Left ventricle myocardium inferior (tissue), 1 donor: ENCODE results near the gene FOXR1. TPM values are rescaled to one million over a fixed set of nuclear protein-coding genes. Genes with fewer than 3 reads are reported as not detected.
"Not testable (repeated sequence)": the region's sequence is repeated elsewhere in the genome, so short reads cannot be mapped to it uniquely, and the experiment has no call there.

Experiments
- DNase-seq: peaks from one replicate; pipeline ENCODE4 v3.0.0-alpha.2; 2020
- H3K27ac ChIP-seq: fragments of 200-600 bp; replicated peaks from 2 replicates; pipeline ENCODE4 v1.8.0; 2021
- H3K27me3 ChIP-seq: fragments of 200-600 bp; 2 replicates; pipeline ENCODE4 v1.8.0; 2021; ENCODE audit warnings: low read depth
- H3K36me3 ChIP-seq: fragments of 200-600 bp; 2 replicates; pipeline ENCODE4 v1.8.0; 2021
- H3K4me1 ChIP-seq: fragments of 200-600 bp; 2 replicates; pipeline ENCODE4 v1.8.0; 2021
- H3K4me3 ChIP-seq: fragments of 200-600 bp; 2 replicates; pipeline ENCODE4 v1.8.0; 2021; ENCODE audit warnings: mild to moderate bottlenecking, moderate library complexity
- H3K9me3 ChIP-seq: fragments of 200-600 bp; replicated peaks from 2 replicates; pipeline ENCODE4 v1.8.0; 2021
- intact Hi-C: fragments of 100-400 bp; cut with micrococcal nuclease; formaldehyde crosslinking; loops from one replicate; pipeline ENCODE4 v1.11.0; 2022
- total RNA-seq: library from RNA; stranded (reverse); fragmentation: NEBNext Ultra II Directional; extraction: Animal tissue kit (Norgen Biotek cat#: 25700); gene quantifications from one replicate; pipeline ENCODE4 v1.2.1, GENCODE V29; 2021
- TF ChIP-seq, protein P1 (sequence below): fragments of 200-600 bp; IDR thresholded peaks from 2 replicates; pipeline ENCODE4 v1.8.0; 2021; ENCODE audit warnings: antibody characterized with exemption, mild to moderate bottlenecking, borderline replicate concordance
- donor health status: DM: no; HTN: yes; CAD: no; lungs with severe emphysema.

FOXR1 gene
- total RNA-seq, 1 donor from 2014 or later = not detected

- intact Hi-C loops = no loop called here
- Histone ChIP-seq H3K4me1 (peaks cover 8% of the 10 kb centered on the region), H3K27me3 (no peaks in the 10 kb centered on the region), H3K4me3 (peak overlapping the region; percentile 40), H3K27ac (no peak overlapping the region), H3K9me3 (no peaks in the 10 kb centered on the region), H3K36me3 (no peaks in the 10 kb centered on the region)
- peak; percentile 31 for DNase-seq
- TF ChIP-seq, protein P1, sequence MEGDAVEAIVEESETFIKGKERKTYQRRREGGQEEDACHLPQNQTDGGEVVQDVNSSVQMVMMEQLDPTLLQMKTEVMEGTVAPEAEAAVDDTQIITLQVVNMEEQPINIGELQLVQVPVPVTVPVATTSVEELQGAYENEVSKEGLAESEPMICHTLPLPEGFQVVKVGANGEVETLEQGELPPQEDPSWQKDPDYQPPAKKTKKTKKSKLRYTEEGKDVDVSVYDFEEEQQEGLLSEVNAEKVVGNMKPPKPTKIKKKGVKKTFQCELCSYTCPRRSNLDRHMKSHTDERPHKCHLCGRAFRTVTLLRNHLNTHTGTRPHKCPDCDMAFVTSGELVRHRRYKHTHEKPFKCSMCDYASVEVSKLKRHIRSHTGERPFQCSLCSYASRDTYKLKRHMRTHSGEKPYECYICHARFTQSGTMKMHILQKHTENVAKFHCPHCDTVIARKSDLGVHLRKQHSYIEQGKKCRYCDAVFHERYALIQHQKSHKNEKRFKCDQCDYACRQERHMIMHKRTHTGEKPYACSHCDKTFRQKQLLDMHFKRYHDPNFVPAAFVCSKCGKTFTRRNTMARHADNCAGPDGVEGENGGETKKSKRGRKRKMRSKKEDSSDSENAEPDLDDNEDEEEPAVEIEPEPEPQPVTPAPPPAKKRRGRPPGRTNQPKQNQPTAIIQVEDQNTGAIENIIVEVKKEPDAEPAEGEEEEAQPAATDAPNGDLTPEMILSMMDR = no peak
These were observed 8.8 kb downstream of the FOXR1 start for GRCh38 chr11:118980191-118980881.

GRCh38 chr11:118984337-118984736, 12.8 kb downstream of the FOXR1 start:
- H3K4me1 ChIP-seq, H3K9me3 ChIP-seq, intact Hi-C loops, H3K27ac ChIP-seq, DNase-seq, H3K4me3 ChIP-seq, H3K27me3 ChIP-seq, H3K36me3 ChIP-seq: not testable (repeated sequence)

GRCh38 chr11:118984825-118985224, 13.3 kb downstream of the FOXR1 start:
- no peaks in the 10 kb centered on the region for H3K36me3 ChIP-seq
- TF ChIP-seq, protein P1 = no peak
- no peaks in the 10 kb centered on the region for H3K9me3 ChIP-seq
- no peak overlapping the region for H3K27ac ChIP-seq
- intact Hi-C loops = no loop called here
- H3K4me3 ChIP-seq = no peak overlapping the region
- peaks cover 8% of the 10 kb centered on the region for H3K4me1 ChIP-seq
- H3K27me3 ChIP-seq = no peaks in the 10 kb centered on the region
- DNase-seq = no peak

GRCh38 chr11:118988280-118988679, 16.7 kb downstream of the FOXR1 start:
- Histone ChIP-seq H3K9me3 (no peaks in the 10 kb centered on the region), H3K4me1 (no peaks in the 10 kb centered on the region), H3K4me3 (no peak overlapping the region), H3K36me3 (no peaks in the 10 kb centered on the region), H3K27me3 (no peaks in the 10 kb centered on the region), H3K27ac (no peak overlapping the region)
- intact Hi-C loops = no loop called here
- DNase-seq = no peak
- TF ChIP-seq, protein P1 = no peak

GRCh38 chr11:118991486-118992038, 20.0 kb downstream of the FOXR1 start:
- H3K27me3 ChIP-seq, H3K4me1 ChIP-seq, H3K36me3 ChIP-seq, intact Hi-C loops, DNase-seq, H3K9me3 ChIP-seq, H3K27ac ChIP-seq, H3K4me3 ChIP-seq: not testable (repeated sequence)

DNA sequence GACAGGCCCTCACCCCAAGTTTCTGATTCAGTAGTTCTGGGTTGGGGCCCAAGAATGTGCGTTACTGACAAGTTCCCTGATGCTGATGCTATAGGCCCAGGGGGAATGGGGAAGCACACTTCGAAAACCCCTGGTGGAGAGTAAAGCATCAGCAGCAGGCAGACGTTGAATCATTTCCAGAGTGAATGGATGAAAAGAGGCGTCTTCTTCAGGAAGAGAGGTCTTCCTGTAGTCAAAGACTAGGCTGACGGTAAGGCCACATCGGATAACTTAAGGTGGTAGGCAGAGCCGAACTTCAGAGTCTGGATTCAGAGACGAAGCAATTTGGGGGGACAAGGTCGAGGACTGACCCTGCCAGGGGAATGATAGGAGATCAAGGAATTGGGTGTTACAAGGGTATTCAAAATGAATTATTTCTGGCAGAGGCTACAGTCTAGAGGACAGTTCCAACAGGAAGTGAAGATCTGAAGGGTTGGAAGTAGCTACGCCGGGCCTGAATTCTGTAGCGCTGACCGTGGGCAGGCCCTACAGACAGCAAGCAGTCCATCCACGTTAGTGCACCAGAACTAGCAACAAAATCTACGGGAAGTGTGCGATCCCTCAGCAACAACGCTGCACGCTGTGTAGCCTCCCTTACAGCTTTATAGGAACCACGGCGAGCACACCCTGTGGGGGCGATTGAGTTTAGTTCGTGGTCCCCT, 25.5 kb downstream of the FOXR1 start:
- H3K9me3 ChIP-seq = no peaks in the 10 kb centered on the region
- H3K27ac ChIP-seq = peak overlapping the region; percentile 90
- intact Hi-C loops = no loop called here
- peaks cover 36% of the 10 kb centered on the region for H3K4me1 ChIP-seq
- TF ChIP-seq, protein P1 = peak; percentile 16
- peaks cover 32% of the 10 kb centered on the region for H3K36me3 ChIP-seq
- peak overlapping the region; percentile 99 for H3K4me3 ChIP-seq
- DNase-seq = no peak
- H3K27me3 ChIP-seq = no peaks in the 10 kb centered on the region
